Measurements from ENCODE around the gene THEMIS2.

- no peak for TF ChIP-seq POLR2AphosphoS5 (IDR thresholded peaks at IDR 0.05; ENCODE audit: low read depth, low read length)
- no peak for TF ChIP-seq POLR2A (IDR thresholded peaks at IDR 0.05; ENCODE audit: low read depth, low read length)
- TF ChIP-seq TAF1 (IDR thresholded peaks at IDR 0.05; ENCODE audit: borderline replicate concordance, low read depth, low read length), result no peak
These were observed 22.2 kb downstream of the THEMIS2 start for GRCh38 chr1:27894521-27894920.
